HG03571 (cell line): ENCODE results near the gene CLEC20A.

Experiments used
- ATAC-seq: cut with Tn5 transposase; IDR thresholded peaks from one replicate; pipeline ENCODE4 v1.9.1; 2021; ENCODE audit not compliant: unreplicated experiment

Gene CLEC20A

GRCh38 chr1:178500936-178501554, 4.3 kb upstream of the CLEC20A start:
- no peak for ATAC-seq

DNA sequence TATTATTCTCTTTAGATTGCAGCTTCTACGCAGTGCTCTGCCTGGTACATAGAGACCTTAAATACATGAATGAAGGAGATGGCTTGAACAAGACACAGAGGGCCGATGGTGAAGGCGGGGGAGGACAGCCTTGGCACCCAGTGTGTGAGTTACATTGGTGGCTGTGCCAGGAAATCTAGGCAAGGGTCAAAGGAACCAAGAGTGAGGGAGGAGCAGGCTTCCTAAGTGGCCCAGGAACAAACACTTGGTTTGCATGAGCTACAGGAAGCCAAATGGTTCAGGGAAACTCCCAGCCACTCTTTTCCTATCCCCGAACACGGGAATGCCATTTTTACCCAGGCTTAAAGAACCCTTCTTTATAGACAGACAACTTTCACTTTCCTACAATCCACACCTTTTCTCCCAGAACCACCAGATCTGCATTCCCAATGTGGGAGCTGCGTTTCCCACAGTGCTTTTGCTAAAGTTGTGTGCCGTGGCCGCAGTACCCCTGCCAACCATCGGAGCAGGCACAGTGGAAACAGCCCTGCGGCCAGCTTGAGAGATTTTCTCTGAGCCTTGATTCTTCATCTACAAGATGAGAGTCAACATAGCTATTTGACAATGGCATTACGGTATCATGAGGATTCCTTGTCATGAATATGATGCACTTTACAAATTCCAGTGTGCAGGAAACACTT, 3.5 kb upstream of the CLEC20A start:
- no peak for ATAC-seq

GRCh38 chr1:178498896-178499675, 2.3 kb upstream of the CLEC20A start:
- ATAC-seq: no peak

DNA sequence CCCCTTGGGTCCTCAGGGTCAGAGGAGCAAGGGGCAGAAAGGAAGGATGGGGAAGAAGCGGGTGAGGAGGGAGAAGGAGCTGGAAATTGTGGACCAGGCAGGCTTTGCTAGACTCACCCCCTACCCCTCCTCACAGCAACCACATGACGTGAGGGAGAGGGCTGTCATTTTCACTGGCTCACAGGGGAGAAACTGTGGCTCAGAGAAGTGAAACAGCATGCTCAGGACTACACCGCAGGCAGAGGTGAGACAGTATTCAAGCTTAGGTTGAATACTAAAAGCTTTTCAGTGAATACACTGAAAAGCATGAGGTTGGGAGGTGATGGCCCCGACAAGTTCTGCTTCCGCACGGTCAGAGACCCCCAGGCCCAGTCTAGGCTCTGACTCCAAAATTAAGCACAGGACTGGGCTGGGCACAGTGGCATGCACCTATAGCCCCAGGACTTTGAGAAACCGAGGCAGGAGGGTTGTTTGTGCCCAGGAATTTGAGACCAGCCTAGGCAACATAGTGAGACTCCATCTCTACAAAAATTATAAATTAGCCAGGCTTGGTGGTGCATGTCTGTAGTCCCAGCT, 1.2 kb upstream of the CLEC20A start:
- ATAC-seq: no peak

GRCh38 chr1:178495741-178496409, 889 bp downstream of the CLEC20A start:
- ATAC-seq: no peak

DNA sequence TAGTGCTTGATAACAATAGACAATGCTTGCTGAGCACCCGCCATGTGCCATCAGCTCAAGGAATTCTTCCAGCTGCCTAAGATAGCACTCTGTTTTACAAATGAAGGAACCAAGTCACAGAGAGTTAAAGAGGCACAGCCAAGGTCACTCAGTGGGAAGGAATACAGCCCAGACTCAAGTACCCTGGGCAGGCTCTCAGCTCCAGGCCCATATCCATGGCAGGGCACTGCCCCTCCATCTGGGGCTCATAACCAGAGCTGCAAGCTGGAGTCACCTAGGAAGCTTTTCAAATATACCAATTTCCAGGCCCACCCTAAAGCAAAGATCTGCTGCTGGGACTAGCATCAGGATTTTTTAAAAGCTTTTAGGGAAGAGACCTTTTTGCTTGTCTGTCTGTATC, 1.6 kb downstream of the CLEC20A start:
- no peak for ATAC-seq

GRCh38 chr1:178494569-178494971, 2.2 kb downstream of the CLEC20A start:
- no peak for ATAC-seq

DNA sequence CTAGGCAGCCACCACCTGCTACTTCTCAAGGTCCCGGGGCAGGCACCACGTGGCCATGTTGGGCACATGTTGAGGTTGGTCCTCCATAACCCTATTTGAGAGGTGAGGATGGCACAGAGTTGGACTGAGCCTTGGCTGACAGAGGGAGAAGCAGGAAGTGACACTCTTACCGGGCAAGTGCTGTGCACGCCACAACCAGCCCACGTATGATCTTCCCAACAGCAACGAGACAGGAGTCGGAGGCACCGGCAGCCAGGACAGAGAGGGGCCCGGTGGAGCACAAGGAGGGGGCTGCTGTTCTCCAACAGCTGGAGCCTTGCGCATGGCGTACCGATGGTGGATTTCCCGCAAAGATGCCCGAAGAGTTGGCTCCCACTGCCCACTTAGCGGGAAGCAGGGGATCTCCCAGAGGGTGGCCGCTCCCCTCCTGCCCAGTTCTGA, 3.4 kb downstream of the CLEC20A start:
- ATAC-seq: no peak

DNA sequence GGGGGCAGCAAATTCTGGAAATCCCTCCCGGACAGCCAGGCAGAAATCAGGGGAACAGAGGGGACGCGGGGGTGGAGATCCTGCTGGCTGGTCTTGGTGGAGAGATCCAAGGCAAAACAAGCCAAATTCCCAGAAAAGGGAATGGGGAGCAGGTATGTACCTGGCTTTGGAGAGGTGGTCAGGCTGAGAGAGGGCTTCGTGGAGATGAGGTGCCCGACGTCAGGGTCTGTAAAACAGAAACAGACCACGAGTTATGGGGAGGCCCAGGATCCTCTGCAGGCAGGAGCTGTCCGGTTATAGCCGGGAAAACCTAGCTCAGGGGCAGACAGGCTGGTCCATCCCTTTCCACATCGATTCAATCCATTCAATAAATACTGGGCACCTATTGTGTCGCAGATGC, 4.4 kb downstream of the CLEC20A start:
- no peak for ATAC-seq

- no peak for ATAC-seq
Measured at GRCh38 chr1:178491721-178492120, 5.0 kb downstream of the CLEC20A start.

DNA sequence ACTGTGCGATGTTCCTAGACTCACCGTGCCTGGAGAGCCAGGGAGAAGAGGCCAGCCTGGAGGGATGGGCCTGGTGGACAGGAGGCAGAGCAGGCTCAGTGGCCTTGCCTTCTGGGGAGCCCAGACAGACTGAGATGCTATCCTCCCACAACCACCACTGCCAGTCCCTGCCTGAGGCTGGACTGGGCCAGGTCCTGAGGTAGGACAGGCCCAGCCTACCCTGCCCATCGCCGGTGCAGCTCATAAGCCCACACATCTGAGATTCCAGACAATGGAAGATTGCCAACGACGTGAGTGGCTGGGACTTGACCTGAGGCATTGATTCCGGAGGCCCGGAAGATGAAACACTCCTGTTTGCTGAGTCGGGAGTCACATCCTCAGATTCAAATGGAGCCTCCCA, 5.8 kb downstream of the CLEC20A start:
- ATAC-seq: no peak

DNA sequence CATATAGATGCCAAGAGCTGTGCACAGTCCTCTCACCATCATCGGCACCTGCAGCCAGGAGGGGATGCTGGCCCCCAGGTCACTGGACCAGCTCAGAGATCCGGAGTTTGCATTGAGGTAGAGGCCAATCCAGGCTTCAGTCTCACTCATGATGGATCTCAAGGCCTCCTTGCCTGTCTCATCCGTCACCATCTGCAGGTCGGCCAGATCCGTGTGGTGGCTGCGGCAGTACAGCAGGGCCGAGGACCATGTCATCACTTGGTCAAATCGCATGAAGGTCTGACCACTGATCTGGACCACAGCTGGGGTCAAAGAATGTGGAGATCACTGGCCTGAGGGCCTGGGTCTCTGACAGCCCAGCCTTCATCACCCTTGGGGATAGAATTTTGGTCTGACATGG, 6.6 kb downstream of the CLEC20A start:
- ATAC-seq: no peak

- no peak for ATAC-seq
Measured at GRCh38 chr1:178489399-178489798, 7.4 kb downstream of the CLEC20A start.

- ATAC-seq: no peak
Measured at GRCh38 chr1:178488393-178488792, 8.4 kb downstream of the CLEC20A start.

DNA sequence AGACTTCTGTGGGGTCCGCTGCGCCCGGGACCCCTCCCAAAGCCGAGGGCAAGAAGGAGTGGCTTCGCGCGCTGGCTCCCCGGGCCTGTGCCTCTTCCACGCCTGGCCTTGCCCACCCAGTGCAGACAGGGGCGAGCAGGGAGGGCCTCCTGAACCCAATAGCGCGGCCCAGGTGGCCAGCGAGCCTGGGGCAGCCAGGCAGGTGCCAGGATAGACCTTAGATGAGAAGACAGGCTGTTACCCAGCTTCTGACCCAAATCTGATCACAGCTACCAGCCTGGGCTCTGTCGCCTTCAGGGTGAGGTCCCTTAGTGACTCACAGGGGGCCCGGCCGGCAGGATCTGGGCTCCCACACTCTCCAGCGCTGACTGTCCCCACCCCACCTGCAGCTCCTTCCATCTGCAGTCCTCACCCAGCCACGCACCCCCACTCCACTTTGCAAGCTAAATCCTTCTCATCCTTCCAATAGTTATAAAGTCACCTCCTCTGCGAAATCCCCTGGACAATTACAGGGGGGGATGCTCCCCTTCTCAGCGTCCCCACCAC, 9.6 kb downstream of the CLEC20A start:
- ATAC-seq: no peak

DNA sequence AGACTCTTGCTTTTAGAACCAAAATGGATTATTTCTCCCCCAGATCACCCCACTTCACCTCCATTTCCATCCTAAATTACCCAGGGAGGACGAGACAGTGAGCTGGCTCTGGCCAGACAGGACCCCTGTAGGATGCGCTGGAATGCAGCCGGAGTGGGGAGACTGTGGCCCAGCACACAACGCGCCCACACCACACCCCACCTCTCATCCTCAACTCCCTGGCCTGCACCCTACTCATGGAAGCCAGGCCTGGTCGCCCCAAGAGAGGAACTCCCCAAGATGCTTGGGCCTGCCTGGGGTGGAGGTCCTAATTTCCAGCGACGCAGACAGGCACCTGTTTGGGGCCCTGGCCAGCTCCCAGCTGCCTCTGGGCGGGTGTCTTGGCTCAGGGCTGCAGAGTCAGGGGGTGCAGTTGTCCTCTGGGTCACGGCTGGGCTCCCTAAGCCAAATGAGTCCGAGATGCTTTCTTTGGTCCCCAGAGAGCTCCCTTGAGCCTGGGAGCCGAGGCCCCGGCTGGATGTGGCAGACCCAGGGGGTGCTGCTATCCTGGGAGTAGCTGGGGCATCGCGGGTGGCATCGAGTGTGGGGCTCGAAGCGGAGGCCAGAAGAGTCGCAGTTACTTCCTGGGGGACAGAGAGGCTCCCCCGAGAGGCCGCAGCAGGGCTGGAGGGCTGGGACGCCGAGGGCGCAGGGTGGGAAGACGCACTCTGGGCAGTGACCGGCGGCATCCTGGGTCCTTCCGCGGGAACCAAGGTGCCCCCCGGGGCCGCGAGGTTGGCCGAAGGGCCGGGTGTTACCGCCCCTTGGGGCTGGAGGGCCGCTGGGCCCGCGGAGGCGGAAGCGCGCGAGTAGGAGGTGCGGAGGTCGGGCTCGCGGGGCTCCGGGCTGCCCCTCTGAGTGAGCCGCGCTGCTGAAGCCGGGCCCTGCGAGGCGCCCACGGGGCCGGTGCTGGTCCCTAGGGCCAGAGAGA, 10.4 kb downstream of the CLEC20A start:
- no peak for ATAC-seq

GRCh38 chr1:178485541-178485981, 11.2 kb downstream of the CLEC20A start:
- no peak for ATAC-seq

GRCh38 chr1:178484698-178485225, 12.0 kb downstream of the CLEC20A start:
- no peak for ATAC-seq

GRCh38 chr1:178483251-178483957, 13.4 kb downstream of the CLEC20A start:
- ATAC-seq: no peak
